Stromal cell of bone marrow (primary cell): ENCODE data around the gene ABHD2.

Source experiments
- DNase-seq: peaks from one replicate; pipeline ENCODE4 v3.0.0-alpha.2; 2012; ENCODE audit warnings: low read depth

The ABHD2 gene

GRCh38 chr15:89167267-89168176, 79.3 kb downstream of the ABHD2 start:
- DNase-seq = peak; percentile 59

GRCh38 chr15:89168316-89168833, 80.1 kb downstream of the ABHD2 start:
- DNase-seq = no peak

- no peak for DNase-seq
Observed at GRCh38 chr15:89170364-89170763, 82.1 kb downstream of the ABHD2 start.

DNA sequence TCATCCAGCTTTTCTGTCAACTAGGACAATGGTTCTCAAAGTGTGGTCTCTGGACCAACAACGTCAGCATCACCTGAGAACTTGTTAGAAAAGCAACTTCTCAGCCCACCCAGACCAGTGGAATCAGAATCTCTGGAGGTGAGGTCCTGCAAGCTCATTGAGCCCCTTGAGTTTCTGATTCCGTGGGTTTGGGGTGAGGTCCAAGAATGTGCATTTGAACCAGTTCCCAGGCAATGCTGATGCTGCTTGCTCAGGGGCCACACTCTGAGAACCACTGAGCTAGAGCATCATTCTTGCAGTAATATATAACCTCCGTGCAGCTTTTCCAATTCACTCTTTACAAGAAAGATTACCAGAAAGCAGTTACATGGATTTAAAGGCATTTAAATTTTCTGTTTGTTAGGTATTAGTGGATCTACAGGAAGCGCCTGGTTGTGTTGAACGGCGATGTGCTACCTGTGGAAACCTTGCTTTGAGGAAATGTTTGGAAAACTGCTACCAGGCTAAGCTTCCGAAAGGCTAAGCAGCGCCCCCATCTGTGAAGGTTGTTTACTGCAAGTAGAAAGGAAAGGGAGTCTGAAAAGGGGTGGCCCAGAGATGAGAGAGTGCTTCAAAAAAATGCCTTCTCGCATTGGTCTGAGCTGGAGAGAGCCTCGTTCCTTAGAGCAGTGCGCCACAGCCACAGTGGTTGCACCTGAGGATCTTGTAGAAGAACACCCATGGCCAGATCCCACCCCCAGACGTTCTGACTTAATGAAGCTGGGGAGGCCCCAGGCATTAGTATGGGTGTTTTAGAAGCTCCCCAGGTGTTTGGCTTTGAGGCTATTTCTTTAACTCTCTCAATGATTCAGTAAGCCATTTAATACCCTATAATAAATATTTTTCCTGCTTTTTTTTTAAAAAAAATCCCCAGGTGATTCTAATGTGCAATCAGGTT, 83.1 kb downstream of the ABHD2 start:
- no peak for DNase-seq

- no peak for DNase-seq
Observed at GRCh38 chr15:89172921-89173320, 84.7 kb downstream of the ABHD2 start.

GRCh38 chr15:89174476-89174875, 86.2 kb downstream of the ABHD2 start:
- DNase-seq = no peak

GRCh38 chr15:89175617-89176191, 87.4 kb downstream of the ABHD2 start:
- no peak for DNase-seq

DNA sequence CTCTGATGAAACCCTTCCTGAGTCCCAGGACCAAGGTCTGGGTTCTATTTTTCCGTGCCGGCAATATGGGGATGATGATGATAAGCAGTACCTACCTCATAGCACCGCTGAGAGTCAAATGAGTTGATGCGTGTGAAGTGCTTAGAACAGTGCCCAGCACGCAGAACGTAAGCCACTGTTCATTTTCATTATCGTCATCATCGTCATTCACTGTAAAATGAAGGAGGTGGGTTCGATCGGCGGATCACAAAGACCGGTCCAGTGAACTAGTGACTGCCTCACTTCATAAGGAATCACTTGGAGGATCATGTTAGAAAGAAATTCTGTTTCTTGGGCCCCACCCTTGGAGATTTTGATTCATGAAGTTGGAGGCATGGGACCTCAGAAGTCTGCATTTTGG, 88.9 kb downstream of the ABHD2 start:
- DNase-seq = no peak

DNA sequence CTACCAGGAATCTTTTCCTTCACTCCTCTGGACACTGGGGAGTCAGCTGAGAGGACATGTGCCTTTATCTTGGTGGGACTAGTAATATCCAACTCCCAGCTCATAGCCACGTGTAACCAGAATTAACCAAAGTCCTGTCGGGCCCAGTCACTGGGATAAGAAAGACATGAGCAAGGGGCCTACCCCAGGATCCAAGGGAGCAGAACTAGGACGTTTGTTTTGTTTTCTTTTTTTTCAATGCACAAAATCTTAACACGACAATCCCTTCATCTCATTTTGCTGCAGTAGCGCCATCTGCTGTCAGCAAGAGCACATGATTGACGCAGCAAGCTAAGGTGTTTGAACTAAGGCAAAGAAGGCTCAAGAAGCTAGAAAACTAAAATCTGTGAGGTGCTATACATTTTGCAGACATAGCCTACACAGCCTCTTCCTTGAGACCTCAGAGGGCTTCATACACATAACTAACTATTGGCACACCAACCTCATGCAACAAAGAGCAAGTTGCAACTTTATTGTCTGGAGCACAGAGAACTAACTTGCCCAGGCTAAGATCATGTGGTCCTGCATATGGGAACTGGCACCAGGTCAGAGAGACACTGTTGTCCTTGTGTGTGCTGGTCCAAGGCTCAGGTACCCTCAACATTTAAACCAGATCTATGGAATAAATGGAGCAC, 89.5 kb downstream of the ABHD2 start:
- DNase-seq = peak; percentile 68

DNA sequence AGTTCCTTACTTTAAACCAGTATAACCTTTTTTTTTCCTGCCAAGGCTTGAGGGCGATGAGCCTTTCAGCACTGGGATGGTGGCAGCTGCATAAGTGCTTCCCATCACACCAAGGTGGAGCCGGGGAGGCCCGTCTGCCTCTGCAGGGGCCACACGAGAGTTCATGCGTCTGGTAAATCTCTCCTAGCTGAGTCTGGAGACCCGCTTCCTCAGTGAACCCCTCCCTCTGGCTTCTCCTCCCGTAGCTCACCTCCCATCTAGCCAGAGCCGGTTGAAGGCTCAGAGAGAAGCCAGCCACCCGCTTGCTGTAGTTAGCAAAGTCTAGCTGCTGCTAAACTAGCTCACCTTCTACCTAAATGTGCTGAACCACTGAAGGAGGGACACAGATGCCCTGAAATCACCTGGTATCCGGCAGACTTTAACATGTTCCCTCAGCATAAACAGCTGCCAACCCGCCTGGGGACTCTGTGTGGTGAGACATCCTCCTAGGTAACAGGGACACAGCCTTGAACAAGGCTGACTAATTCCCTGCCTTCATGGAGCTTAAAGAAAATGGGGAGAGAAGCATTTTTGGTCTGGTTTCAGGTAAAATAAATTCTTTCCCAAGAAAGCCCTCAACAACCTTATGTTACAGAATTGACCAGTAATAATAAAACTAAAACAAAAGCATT, 90.2 kb downstream of the ABHD2 start:
- no peak for DNase-seq

- DNase-seq = peak; percentile 81
Observed at GRCh38 chr15:89179966-89180875, 92.0 kb downstream of the ABHD2 start.

DNA sequence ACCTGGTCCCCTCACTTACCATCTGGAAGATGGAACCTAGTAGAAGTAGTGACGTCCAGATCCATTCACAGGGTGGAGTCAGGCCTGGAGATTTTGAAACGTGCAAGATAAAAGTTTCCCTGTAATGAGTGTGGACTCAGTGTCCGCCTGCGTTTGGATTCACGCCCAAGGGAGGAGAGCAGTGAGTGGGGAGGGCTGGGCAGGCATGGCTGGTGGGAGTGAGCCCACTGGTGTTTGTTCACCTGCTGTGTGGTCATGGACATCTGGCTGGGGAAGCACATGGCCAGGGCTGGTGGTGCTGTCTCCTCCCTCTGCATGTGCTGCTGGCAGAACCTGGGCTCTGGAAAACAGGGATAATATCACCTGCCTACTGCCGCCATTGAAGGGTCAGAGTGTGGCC, 96.1 kb downstream of the ABHD2 start:
- DNase-seq = no peak

GRCh38 chr15:89184886-89185526, 96.8 kb downstream of the ABHD2 start:
- no peak for DNase-seq

DNA sequence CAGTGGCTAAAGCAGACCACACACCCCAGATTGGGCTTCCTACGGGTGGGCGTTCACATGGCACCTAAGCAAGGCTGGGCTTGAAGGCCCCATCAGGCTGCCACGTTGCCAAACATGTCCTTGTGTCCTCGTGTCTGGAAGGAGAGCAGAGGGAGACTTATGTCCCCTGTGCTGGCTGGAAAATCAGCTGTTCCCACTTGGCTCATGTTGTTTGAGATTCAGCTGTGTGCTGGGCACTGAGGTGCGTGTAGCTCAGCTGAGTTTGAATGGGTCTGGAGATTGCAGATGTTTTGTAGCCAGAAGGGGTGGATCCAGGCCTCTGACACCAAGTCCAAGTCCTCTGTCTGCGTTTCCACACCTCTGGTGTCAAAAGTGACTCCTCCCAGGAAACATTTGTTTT, 98.5 kb downstream of the ABHD2 start:
- no peak for DNase-seq

DNA sequence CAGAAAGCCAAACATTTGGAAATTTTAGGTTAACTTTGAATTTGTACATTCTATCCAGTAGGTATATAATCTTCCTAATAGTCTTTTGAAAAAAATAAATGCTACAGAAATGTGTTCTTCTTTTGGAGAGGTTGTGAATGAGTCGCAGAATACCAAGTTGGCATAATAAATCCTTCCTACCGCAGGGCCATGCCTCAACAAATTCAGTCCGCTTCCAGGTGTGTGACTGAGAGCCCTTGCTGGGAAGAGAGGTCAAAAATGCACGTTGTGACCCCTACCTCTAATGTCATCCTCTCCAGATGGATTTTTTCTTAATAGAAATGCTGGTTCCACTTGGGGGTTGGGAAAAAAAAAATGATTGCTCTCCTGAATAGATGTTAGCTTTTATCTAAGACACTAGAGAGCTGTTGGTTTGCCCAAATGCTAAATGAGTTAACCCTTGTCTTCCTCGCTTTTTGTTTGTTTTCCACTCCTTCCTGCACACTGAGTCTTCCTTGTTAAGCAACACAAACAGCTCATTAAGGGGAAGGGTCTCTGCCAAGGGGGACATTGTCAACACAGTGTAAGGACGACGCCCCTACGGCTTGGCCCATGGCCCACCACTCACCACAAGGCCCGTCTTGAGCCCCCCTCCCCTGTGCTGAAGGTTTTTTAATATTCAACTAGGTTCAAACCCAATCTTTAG, 99.2 kb downstream of the ABHD2 start:
- no peak for DNase-seq

- no peak for DNase-seq
Observed at GRCh38 chr15:89187986-89188514, 99.8 kb downstream of the ABHD2 start.

- no peak for DNase-seq
Observed at GRCh38 chr15:89192136-89192535, 103.9 kb downstream of the ABHD2 start.

GRCh38 chr15:89192766-89193165, 104.5 kb downstream of the ABHD2 start:
- no peak for DNase-seq

GRCh38 chr15:89194608-89195007, 106.4 kb downstream of the ABHD2 start:
- no peak for DNase-seq
